HG02759 (cell line): Measurements from ENCODE around the gene PPM1E.
"Not testable (repeated sequence)": the region's sequence is repeated elsewhere in the genome, so short reads cannot be mapped to it uniquely, and the experiment has no call there.

Experiments
- ATAC-seq: cut with Tn5 transposase; IDR thresholded peaks from one replicate; pipeline ENCODE4 v1.9.1; 2021; ENCODE audit warnings: mild to moderate bottlenecking, moderate library complexity; ENCODE audit not compliant: unreplicated experiment

The PPM1E gene

DNA sequence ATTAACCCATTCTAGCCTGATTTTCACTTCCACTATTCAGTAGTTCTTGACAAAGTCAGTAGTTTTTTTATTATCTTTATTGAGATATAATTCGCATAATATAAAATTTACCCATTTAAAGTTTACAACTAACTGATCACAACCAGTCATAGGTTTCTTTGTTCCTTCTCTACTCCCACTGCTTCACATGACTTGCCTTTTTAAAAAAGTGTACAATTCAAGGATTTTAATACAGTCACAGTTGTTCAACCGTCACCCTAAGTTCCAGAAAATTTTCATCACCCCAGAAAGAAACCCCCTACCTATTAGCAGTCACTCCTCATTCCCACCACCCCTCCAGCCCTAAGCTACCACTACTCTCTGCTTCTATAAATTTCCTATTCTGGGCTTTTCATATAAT is 188.5 kb downstream of the PPM1E start:
- no peak for ATAC-seq

DNA sequence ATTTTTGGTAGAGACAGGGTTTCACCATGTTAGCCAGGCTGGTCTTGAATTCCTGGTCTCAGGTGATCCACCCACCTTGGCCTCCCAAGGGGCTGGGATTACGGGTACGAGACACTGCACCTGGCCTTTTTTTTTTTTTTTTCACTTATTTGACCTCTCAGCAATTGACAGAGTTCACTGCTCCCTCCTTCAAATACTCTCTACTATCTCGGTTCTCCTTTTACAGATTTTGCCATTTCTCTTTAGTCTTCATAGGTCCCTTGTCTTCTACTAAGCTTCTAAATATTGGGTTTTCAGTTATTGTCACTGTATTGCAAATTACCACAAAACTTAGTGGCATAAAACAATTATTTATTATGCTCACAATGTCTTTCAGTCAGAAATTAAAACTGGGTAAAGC is 191.8 kb downstream of the PPM1E start:
- no peak for ATAC-seq

GRCh38 chr17:58947824-58948223 is 192.2 kb downstream of the PPM1E start:
- no peak for ATAC-seq

GRCh38 chr17:58954358-58954757 is 198.7 kb downstream of the PPM1E start:
- not testable (repeated sequence) for ATAC-seq

DNA sequence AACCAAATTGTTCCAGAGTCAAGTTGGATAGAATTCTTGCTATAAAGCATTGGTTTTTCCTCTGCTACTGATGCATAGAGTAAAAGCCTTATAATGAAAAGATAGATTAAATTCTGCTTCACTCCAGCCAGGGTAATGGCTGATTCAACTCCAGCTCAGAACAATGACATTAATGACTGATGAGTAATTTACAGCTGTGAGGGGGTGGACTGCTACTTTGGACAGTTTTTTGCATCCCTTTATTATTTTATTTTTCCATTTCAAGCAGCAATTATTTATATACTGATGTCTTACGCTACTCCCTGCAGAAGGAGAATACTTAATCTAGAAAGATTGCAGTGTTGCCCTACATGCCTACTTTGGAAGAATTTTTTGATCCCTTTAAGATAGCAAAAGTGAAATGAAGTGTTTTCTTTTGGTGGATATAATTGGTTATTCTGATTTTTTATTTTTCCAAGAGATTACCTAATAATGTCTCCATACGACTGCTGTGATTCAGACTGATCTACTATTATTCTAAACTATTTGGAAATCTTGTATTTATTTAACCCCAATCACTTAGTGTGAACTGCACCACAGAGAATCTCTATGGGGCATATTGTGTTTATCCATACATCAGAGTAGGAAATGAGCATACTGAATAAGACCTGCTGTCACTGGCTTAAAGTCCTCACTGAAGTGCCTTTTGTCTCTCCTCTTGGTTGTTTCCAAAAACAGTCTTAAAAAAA is 201.5 kb downstream of the PPM1E start:
- no peak for ATAC-seq

DNA sequence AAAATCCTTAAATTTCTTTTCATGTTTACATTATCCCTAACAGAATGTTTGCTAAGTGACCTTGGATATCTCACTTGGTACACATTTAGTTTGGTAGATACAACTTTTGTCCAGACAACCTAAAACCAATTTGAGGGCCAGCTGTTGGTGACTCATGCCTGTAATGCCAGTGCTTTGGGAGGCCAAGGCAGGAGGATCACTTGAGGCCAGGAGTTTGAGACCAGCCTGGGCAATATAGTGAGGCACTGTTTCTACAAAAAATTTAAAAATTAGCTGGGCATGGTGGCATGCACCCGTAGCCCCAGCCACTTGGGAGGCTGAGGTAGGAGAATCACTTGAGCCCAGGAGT is 202.0 kb downstream of the PPM1E start:
- not testable (repeated sequence) for ATAC-seq

DNA sequence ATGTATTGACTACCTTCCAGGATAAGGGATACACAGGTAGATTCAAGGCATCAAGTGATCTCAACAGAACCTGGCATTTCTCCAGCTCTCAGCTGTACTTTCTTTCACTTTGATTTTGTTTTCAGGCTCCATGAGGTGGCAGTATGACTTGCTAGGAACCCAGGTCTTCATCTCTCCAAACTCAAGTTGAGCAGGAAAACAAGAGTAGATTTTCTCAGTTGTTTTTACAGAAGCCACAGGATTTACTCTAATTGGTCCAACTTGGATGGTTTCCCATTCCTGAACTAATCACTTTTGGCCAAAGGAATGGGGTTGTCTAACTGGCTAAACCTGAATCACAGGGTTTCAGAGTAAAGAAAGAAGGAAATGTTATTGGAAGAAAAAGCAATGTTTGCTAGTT is 204.4 kb downstream of the PPM1E start:
- ATAC-seq, result no peak

GRCh38 chr17:58965221-58965620 is 209.6 kb downstream of the PPM1E start:
- ATAC-seq, result no peak

DNA sequence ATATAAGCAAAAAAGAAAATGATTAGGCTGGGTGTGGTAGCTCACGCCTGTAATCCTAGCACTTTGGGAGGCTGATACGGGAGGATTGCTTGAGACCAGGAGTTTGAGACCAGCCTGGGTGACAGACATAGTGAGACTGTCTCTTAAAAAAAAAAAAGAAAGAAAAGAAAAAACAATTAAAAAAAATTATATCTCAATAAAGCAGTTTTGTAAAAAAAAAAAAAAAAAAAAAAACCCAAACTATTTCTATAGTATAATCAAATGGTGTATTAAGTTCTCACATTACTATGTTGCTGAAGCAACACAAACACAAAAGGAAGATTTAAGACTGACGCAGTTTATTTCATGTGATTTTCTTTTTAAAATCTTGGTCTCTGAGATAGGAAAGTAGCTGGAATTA is 210.6 kb downstream of the PPM1E start:
- no peak for ATAC-seq

- no peak for ATAC-seq
Observed at GRCh38 chr17:58968426-58969061, 212.9 kb downstream of the PPM1E start.

DNA sequence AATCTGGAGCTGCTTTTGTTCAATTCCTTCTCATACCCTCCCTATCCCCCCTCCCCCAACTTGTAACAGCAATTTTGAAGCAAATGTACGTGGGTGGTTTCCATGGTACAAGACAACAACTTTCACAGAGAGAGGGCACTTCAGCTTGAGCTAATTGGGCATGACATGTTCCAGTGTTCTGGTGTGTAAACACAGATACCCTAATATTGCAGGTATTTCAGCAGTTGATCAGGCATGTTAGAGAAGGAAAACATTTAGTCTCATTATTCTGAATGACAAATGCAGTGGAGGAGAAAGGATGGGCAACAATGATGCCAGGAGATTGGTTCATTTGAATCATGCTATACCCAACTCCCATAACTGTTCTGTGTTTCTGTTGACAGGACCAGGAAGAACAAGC is 213.5 kb downstream of the PPM1E start:
- ATAC-seq, result no peak

GRCh38 chr17:58969612-58970011 is 214.0 kb downstream of the PPM1E start:
- ATAC-seq, result no peak

DNA sequence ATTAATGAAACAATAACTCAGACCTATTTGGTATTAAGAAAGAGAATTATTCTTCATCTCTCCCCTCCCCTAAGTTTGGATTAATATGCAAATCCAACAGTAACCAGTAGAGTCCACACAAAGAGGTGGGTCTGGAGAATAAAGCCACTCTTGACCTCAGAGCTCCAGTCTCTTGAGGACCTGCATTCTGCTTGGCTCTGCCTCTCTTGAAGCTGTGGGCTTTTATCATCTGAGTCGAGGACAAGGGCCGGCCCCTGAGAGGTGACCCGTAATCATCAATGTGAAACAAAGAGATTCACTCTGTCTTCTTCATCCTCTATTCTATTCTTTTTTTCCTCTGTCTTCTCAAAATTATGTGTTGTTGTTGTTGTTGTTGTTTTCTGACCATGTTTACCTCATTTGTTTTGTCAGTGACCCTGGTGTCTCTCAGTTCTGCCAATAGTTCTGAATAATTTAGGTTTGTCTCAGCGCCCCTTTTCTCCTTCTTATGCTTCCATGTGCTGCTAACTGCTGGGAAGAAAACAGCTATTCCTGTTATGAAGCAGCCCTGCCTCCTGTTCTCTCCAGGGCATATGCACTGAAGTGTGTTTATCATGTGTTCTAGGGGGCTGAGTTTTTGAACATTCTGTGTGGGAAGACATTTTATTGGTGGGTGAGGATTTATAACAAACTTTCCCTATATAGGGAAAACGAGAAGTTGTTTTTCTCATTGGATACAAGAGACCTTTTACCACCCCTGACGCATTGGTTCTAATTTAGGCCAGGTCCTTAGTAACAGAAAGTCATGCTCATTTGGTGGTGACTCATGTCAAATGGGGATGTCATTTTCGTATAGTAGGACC is 215.2 kb downstream of the PPM1E start:
- ATAC-seq, result no peak

DNA sequence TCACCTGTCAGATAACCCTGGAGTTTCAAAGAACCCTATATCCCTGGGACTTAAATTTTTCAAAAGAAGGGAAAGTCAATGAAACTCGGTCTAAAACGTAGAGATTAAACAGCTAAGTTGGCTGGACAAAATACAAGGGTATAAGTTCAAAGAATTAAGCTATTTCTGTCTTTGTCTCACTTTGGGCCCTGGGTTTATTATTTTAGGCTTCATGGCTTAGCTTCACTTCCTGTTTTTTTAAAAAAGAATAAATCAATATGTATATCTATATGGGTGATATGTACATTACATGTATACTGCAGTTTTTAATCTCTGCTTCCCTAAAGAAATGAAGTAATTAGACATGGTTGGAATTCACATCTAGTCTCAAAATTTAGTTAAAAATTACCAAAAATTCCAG is 218.7 kb downstream of the PPM1E start:
- no peak for ATAC-seq

- no peak for ATAC-seq
Observed at GRCh38 chr17:58976541-58976940, 220.9 kb downstream of the PPM1E start.

- ATAC-seq, result no peak
Observed at GRCh38 chr17:58980706-58981481, 225.2 kb downstream of the PPM1E start.

DNA sequence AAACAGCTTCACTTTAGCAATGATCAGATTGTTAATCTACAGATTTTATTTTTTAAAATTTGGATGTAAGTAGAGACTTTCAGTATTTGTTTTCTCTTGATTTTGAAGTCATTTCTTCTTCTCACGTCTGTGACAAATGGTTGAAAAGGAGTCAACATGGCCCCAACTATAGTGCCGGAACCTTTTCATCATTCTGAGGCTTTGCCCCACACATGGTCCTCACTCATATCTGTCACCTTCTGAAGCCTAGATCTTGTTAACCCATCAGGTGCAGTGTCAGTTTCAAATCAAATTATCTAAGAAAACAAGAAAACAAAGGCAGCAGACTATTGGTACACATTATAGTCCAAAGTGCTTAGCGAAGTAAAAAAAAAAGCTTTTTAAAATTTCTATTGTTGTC is 227.0 kb downstream of the PPM1E start:
- no peak for ATAC-seq

GRCh38 chr17:58985367-58985766 is 229.7 kb downstream of the PPM1E start:
- no peak for ATAC-seq

DNA sequence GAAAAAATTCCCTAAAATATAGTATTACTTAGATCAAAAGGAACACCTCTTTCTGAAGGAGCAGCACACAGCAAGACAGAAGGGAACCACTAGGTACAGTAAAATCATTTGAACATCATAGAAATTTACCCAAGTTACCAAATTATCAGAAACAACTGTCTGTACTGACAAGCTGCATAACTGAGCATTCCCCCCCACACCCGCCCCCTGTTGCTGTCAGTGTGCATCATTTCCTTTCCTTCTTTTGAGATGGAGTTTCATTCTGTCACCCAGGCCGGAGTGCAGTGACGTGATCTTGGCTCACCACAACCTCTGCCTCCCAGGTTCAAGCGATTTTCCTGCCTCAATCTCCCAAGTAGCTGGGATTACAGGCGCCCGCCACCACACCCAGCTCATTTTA is 230.3 kb downstream of the PPM1E start:
- no peak for ATAC-seq

GRCh38 chr17:58989629-58990028 is 234.0 kb downstream of the PPM1E start:
- ATAC-seq, result no peak

DNA sequence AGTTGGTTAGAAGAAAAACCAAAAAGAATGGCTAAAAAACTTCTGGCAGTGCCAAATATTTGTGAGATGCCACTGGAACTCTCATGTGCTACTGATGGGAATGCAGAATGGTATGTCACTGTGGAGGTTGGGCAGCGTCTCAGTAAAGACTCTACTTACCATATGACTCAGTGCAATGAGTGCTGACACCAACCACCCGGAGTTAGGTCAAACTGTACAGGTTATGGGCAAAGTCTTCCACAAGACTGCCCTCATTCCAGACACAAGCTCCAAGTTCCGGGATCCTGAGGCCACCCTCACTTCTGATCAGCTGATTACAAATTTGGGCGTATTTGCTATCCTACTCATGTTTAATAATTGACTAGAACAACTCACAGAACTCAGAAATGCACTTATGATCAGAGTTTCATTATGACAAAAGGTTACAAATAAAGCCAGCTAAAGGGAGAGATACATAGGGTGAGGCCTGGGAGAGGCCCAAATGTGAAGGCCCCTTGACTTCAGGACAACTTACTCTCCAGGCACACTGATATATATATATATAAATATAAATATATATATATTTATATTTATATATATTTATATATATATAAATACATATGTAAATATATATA is 236.2 kb downstream of the PPM1E start:
- peak; percentile 71 for ATAC-seq
